Measurements from ENCODE around the gene SEC31B. TPM values are rescaled to one million over a fixed set of nuclear protein-coding genes. Genes with fewer than 3 reads are reported as not detected.

SEC31B gene
- total RNA-seq, 1 experiment from 2014 or later = 6.3 TPM

- Histone ChIP-seq H3K4me2 (ENCODE audit: insufficient read depth, insufficient read length, low read length) (no peak overlapping the region), H3K14ac (ENCODE audit: insufficient read depth, low read length) (no peak overlapping the region), H4K20me1 (ENCODE audit: control insufficient read depth, insufficient read depth, insufficient read length) (no peaks in the 10 kb centered on the region), H3K23ac (ENCODE audit: insufficient read length, low read depth, low read length) (no peak overlapping the region), H3K18ac (ENCODE audit: insufficient read length, low read depth, low read length) (no peak overlapping the region), H3K79me2 (ENCODE audit: insufficient read depth, low read length) (no peaks in the 10 kb centered on the region), H2BK20ac (ENCODE audit: low read depth, low read length, poor library complexity, severe bottlenecking) (no peak overlapping the region), H3K79me1 (ENCODE audit: insufficient read depth, low read depth, low read length, poor library complexity, severe bottlenecking) (no peaks in the 10 kb centered on the region), H2BK12ac (ENCODE audit: insufficient read length, low read depth, low read length) (no peak overlapping the region), H2BK15ac (ENCODE audit: low read depth, low read length) (no peak overlapping the region), H2BK5ac (ENCODE audit: insufficient read length, low read length) (no peak overlapping the region), H2AFZ (ENCODE audit: low read length) (no peak overlapping the region), H2BK120ac (ENCODE audit: low read depth, low read length, poor library complexity, severe bottlenecking) (no peak overlapping the region), H4K5ac (ENCODE audit: insufficient read length, low read depth, low read length) (no peak overlapping the region), H3K9me3 (ENCODE audit: control insufficient read depth, low read depth, low read length) (no peaks in the 10 kb centered on the region), H3K9ac (ENCODE audit: extremely low read depth, insufficient read length, low read length) (no peak overlapping the region), H2AK5ac (ENCODE audit: insufficient read length, low read length) (no peak overlapping the region), H3K27ac (ENCODE audit: insufficient read length, low read depth, low read length) (no peak overlapping the region), H3K4me1 (ENCODE audit: insufficient read depth, low read length) (no peaks in the 10 kb centered on the region), H3K4ac (ENCODE audit: low read depth, low read length) (no peak overlapping the region), H3K56ac (ENCODE audit: insufficient read length, low read depth, low read length) (no peak overlapping the region), H4K8ac (replicated peaks; ENCODE audit: insufficient read length, low read depth, low read length) (no peak overlapping the region), H3K23me2 (ENCODE audit: insufficient read length, low read depth, low read length, poor library complexity, severe bottlenecking) (no peaks in the 10 kb centered on the region), H4K91ac (ENCODE audit: insufficient read length, low read depth, low read length) (no peak overlapping the region), H3T11ph (ENCODE audit: low read length) (no peak overlapping the region), H3K27me3 (ENCODE audit: insufficient read depth, low read length) (no peaks in the 10 kb centered on the region)
- DNase-seq = no peak
- H3K4me1 Mint-ChIP-seq = no peaks in the 10 kb centered on the region
- TF ChIP-seq, protein P1, sequence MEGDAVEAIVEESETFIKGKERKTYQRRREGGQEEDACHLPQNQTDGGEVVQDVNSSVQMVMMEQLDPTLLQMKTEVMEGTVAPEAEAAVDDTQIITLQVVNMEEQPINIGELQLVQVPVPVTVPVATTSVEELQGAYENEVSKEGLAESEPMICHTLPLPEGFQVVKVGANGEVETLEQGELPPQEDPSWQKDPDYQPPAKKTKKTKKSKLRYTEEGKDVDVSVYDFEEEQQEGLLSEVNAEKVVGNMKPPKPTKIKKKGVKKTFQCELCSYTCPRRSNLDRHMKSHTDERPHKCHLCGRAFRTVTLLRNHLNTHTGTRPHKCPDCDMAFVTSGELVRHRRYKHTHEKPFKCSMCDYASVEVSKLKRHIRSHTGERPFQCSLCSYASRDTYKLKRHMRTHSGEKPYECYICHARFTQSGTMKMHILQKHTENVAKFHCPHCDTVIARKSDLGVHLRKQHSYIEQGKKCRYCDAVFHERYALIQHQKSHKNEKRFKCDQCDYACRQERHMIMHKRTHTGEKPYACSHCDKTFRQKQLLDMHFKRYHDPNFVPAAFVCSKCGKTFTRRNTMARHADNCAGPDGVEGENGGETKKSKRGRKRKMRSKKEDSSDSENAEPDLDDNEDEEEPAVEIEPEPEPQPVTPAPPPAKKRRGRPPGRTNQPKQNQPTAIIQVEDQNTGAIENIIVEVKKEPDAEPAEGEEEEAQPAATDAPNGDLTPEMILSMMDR (conservative IDR thresholded peaks at IDR 0.05) = no peak
- H3K9me3 Mint-ChIP-seq = no peaks in the 10 kb centered on the region
- peaks cover 9 to 45% (median 25%) of the 10 kb centered on the region in 3 experiments for H3K36me3 Mint-ChIP-seq (ENCODE audit: insufficient read depth in 1 of 3, low read depth in 3 of 3)
- WGBS (ENCODE audit: extremely low coverage, insufficient read length, low lambda C conversion rate) = no CpG with 5 or more reads among the region's 3 CpGs
- no peak overlapping the region for H3K27ac Mint-ChIP-seq
- no peak overlapping the region for H3K4me3 Mint-ChIP-seq
- peaks cover 2% of the 10 kb centered on the region; the same call in 1 of the 2 replicates for H3K27me3 Mint-ChIP-seq (ENCODE audit: low read depth)
Measured at GRCh38 chr10:100553929-100554328, 34.3 kb upstream of the SEC31B start.
